GM18505 (cell line): ENCODE measurements around the gene ACAN.

Experiments
- ATAC-seq: cut with Tn5 transposase; IDR thresholded peaks from one replicate; pipeline ENCODE4 v1.9.1; 2021; ENCODE audit not compliant: unreplicated experiment
- POLR2A ChIP-seq: IDR thresholded peaks from 4 replicates; pipeline ENCODE4 v1.6.1; 2011; ENCODE audit warnings: borderline replicate concordance; ENCODE audit not compliant: insufficient read depth, insufficient read length; ENCODE audit errors: extremely low read depth

The ACAN gene

DNA sequence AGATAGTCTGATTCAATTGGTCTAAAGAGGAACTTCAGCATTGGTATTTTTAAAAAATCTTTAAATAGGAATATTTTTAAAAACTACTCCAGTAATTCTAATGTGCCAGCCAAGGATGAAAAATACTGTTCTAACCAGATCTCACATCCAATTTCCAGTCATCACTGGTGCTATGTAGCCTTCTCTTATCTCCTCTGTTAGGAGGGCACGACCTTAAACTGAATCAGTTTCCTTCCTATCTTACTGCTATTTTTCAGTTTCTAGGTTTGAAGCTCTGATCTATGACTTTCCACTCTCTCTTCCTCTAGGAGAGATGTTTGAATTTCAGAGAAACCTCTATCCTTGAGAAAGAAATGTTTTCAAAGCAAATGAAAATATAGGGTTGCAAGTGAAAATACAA, 60.2 kb downstream of the ACAN start:
- no peak for TF ChIP-seq POLR2A
- no peak for ATAC-seq

GRCh38 chr15:88864861-88865497, 61.7 kb downstream of the ACAN start:
- no peak for ATAC-seq
- no peak for TF ChIP-seq POLR2A

DNA sequence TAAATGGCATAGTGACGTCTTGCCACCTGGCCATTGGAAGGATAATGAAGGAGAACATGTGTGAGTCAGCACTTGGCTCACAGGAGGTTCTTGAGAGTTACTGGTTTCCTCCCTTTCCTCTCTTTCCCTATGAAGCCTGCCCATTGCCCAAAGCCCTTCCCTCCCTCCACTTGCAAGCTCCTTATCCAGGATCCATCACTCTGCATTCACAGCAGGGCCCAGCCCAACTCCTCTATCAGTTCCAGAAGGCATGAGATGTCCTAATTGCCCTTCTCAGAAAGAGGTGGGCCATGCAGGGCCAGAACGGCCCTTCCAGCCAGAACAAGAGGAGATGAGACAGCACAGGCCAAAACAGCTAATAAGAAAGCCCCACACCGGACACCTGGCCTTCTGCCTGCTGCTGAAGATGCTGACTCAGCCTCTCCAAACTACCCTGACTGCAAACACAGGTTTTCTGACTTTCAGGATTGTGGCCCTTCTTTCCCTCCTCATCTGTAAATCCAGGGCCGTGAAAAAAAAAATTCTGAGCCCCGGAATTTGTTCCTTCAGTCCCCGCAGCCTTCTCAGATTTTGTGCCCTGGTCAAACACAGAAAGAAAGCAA, 62.4 kb downstream of the ACAN start:
- no peak for TF ChIP-seq POLR2A
- ATAC-seq, result no peak

DNA sequence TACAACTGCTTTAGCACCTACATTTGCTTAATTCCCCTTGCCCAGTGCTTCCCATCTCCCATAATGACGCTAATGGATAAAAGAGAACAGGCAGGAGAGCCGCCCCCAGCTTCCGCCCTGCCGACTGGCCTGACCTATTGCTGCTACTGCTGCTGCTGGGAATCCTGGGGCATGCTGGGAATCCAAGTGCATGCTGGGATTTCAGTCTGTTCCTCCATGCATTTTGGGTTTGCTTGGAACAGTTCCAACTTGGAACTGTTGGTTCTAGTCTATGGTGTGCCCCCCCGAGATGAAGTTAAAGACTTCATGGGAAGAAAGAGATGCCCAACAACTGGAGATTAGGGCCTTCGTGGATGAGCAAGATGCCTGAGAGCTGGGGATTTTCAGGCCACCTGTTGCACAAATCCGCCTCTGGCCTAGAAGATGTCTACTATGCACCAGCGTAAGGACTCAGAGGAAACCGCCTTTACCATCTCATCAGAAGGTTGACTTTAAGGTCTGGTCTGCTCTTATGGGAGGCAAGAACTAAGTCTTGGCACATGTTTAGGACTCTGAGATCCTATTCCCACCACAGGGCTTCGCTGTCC, 63.2 kb downstream of the ACAN start:
- ATAC-seq, result no peak
- no peak for TF ChIP-seq POLR2A

DNA sequence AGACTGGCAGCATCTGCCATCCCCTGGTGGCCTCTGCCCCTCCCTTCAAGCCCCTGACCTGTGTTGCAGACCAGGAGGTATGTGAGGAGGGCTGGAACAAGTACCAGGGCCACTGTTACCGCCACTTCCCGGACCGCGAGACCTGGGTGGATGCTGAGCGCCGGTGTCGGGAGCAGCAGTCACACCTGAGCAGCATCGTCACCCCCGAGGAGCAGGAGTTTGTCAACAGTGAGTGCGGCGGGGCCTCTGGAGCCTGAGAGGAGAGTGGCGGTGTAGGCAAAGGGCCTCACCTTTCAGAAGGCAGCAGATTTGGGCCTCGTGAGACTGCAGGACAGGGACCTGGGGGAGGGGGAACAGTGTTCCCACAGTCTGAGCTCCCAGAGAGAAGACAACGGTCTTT, 68.1 kb downstream of the ACAN start:
- ATAC-seq, result no peak
- TF ChIP-seq POLR2A, result no peak

GRCh38 chr15:88872106-88872505, 68.9 kb downstream of the ACAN start:
- ATAC-seq, result no peak
- TF ChIP-seq POLR2A, result no peak

GRCh38 chr15:88872706-88873105, 69.5 kb downstream of the ACAN start:
- TF ChIP-seq POLR2A, result no peak
- no peak for ATAC-seq

DNA sequence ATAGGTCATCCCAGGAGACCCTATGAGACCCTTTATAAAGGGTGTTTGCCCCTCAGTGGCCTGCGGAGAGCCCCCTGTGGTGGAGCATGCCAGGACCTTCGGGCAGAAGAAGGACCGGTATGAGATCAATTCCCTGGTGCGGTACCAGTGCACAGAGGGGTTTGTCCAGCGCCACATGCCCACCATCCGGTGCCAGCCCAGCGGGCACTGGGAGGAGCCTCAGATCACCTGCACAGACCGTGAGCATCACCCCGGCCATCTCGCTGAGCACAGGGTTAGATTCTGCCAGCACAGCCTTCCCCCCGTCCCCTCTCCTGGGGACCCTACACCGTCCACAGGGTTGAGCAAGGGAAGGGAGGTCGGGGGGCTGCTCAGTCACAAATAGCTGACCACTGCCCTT, 70.5 kb downstream of the ACAN start:
- no peak for ATAC-seq
- TF ChIP-seq POLR2A, result no peak

GRCh38 chr15:88874275-88874674, 71.0 kb downstream of the ACAN start:
- no peak for TF ChIP-seq POLR2A
- ATAC-seq, result no peak

- TF ChIP-seq POLR2A, result no peak
- ATAC-seq, result no peak
Measured at GRCh38 chr15:88874684-88875083, 71.4 kb downstream of the ACAN start.

- no peak for TF ChIP-seq POLR2A
- ATAC-seq, result no peak
Measured at GRCh38 chr15:88876573-88876972, 73.3 kb downstream of the ACAN start.

DNA sequence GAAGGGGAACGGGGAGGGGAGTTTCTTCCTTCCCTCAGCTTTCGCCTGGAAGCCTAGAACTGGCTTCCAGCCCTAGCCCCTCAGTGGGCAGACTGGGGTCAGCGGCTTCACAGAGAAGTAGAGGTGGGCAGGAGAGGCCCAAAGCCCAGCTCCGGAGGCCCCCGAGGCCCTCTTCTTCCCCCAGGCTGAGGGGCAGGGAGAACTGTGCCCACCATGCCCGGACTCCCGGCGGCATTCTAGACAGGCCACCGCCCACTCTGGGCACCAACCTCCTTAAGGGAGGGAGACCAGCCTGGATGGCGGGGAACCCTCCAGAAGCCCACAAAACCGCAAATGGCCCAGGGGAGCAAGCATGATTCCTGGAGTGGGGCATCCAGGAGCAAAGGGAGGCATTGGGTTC, 74.2 kb downstream of the ACAN start:
- TF ChIP-seq POLR2A, result no peak
- no peak for ATAC-seq

DNA sequence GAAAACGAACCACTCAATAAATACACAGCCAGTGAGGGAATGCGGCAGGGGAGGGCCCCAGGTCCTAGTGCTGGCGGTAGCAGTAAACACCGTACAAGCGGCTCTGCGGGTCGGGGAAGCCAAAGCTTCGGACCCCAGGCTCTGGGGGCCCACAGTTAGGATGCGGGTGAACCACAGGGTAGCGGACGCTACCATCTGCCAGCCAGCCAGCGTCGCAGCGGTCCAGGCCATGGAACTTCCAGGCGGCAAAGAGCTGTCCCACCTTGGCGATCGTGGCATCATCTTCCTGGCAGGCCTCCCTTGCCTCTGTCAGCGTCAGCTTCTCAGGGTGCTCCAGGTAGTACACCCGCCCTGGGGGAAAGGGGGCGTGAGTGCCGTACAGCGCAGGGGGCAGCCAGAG, 74.7 kb downstream of the ACAN start:
- TF ChIP-seq POLR2A, result no peak
- ATAC-seq, result no peak

GRCh38 chr15:88878720-88879184, 75.5 kb downstream of the ACAN start:
- ATAC-seq, result no peak
- no peak for TF ChIP-seq POLR2A
